ENCODE data around the gene CRTAC1. TPM values are rescaled to one million over a fixed set of nuclear protein-coding genes. Genes with fewer than 3 reads are reported as not detected.

Gene CRTAC1
- total RNA-seq, 1 experiment from 2014 or later, result 0.20 TPM

GRCh38 chr10:97981816-97982215 is 48.6 kb downstream of the CRTAC1 start (continued):
- TF ChIP-seq ZBTB33 (IDR thresholded peaks at IDR 0.05; ENCODE audit: extremely low read depth, insufficient replicate concordance, low read length) (no peak), ATF3 (IDR thresholded peaks at IDR 0.05) (no peak), CBX3 (IDR thresholded peaks at IDR 0.05; ENCODE audit: low read depth) (no peak), EZH2phosphoT487 (IDR thresholded peaks at IDR 0.05; ENCODE audit: borderline replicate concordance) (no peak), POLR2AphosphoS5 (IDR thresholded peaks at IDR 0.05; ENCODE audit: low read depth, low read length) (no peak), FOSL1 (IDR thresholded peaks at IDR 0.05; ENCODE audit: low read depth) (no peak), MAX (IDR thresholded peaks at IDR 0.05) (no peak), TCF7L2 (IDR thresholded peaks at IDR 0.05; ENCODE audit: borderline replicate concordance, extremely low read depth, insufficient read depth, insufficient read length) (no peak)

- ChIA-PET POLR2A (no interaction called here), RAD21 (ENCODE audit: low non-redundant PET in 1 of 2, low total read pairs in 2 of 2, uncharacterized antibody in 2 of 2, unreplicated experiment in 2 of 2) (no interaction called here), CTCF (no interaction called here)
- Histone ChIP-seq H3K27ac (ENCODE audit: low read depth, low read length) (no peak overlapping the region), H3K36me3 (ENCODE audit: control insufficient read depth in 1 of 2, insufficient read depth in 2 of 2, low read length in 2 of 2) (no peaks in the 10 kb centered on the region), H3K9me3 (ENCODE audit: control insufficient read depth in 1 of 2, insufficient read depth in 1 of 2, low read depth in 1 of 2, low read length in 2 of 2) (no peaks in the 10 kb centered on the region), H3K4me3 (replicated peaks in 1 of 2; ENCODE audit: low read depth in 1 of 2, low read length in 2 of 2) (no peak overlapping the region), H3K79me2 (ENCODE audit: insufficient read depth, low read length) (no peaks in the 10 kb centered on the region), H2AFZ (ENCODE audit: low read depth, low read length, poor library complexity, severe bottlenecking) (no peak overlapping the region), H3K27me3 (ENCODE audit: insufficient read depth, low read length) (peaks cover 97% of the 10 kb centered on the region), H3K4me2 (ENCODE audit: low read length) (no peak overlapping the region), H4K20me1 (ENCODE audit: insufficient read depth) (no peaks in the 10 kb centered on the region), H3K9ac (ENCODE audit: low read length) (no peak overlapping the region), H3K9me2 (ENCODE audit: insufficient read depth) (no peaks in the 10 kb centered on the region), H3K4me1 (ENCODE audit: control insufficient read depth in 1 of 2, insufficient read depth in 2 of 2, low read length in 2 of 2) (no peaks in the 10 kb centered on the region)
- BruUV-seq (replicated peaks), result no TSS peak
- intact Hi-C loops (cut with micrococcal nuclease), result no loop called here
- DNase-seq (ENCODE audit: low read depth, low spot score) (no peak), ATAC-seq (no peak)
- TF ChIP-seq YY1 (IDR thresholded peaks at IDR 0.05; ENCODE audit: extremely low read depth, insufficient replicate concordance, low read depth, low read length) (no peak), REST (IDR thresholded peaks at IDR 0.05; ENCODE audit: low read depth) (no peak), ZBTB33 (IDR thresholded peaks at IDR 0.05; ENCODE audit: extremely low read depth, insufficient replicate concordance, low read length) (no peak), EGR1 (IDR thresholded peaks at IDR 0.05; ENCODE audit: low read depth) (no peak), ZNF274 (IDR thresholded peaks at IDR 0.05; ENCODE audit: low read depth, low read length) (no peak), CTCF (IDR thresholded peaks at IDR 0.05 in 2 of 3, conservative IDR thresholded peaks at IDR 0.05 in 1 of 3; ENCODE audit: borderline replicate concordance in 1 of 3, insufficient read depth in 1 of 3, low read depth in 2 of 3, low read length in 2 of 3) (no peak), ATF3 (IDR thresholded peaks at IDR 0.05) (no peak)
Observed at GRCh38 chr10:97977673-97978072, 52.7 kb downstream of the CRTAC1 start.

Data from HCT116 (cell line).